HL-60 (cell line): ENCODE results near the gene EOMES.

ENCODE experiments used
- CTCF ChIP-seq: IDR thresholded peaks from one replicate; pipeline ENCODE4 v1.5.1; 2011; ENCODE audit warnings: low read length, control low read depth, inconsistent platforms; ENCODE audit not compliant: insufficient read depth
- GABPA ChIP-seq: IDR thresholded peaks from 2 replicates; pipeline ENCODE4 v1.6.1; 2012; ENCODE audit warnings: low read depth
- POLR2AphosphoS5 ChIP-seq: IDR thresholded peaks from 2 replicates; pipeline ENCODE4 v1.6.1; 2012; ENCODE audit warnings: low read depth
- REST ChIP-seq: IDR thresholded peaks from 2 replicates; pipeline ENCODE4 v1.6.1; 2012; ENCODE audit warnings: low read depth; ENCODE audit not compliant: insufficient replicate concordance
- SPI1 ChIP-seq: IDR thresholded peaks from 2 replicates; pipeline ENCODE4 v1.6.1; 2012; ENCODE audit warnings: low read depth, mild to moderate bottlenecking, borderline replicate concordance

GRCh38 chr3:27678234-27678633, 43.9 kb downstream of the EOMES start:
- TF ChIP-seq CTCF (no peak), POLR2AphosphoS5 (no peak), SPI1 (no peak), REST (no peak), GABPA (no peak)
